CD4-positive, alpha-beta T cell treated with Interferon alpha-2 for 1 hour (primary cell): ENCODE results near the gene ZNF764.
"Not testable (repeated sequence)": the region's sequence is repeated elsewhere in the genome, so short reads cannot be mapped to it uniquely, and the experiment has no call there.

Source experiments
- DNase-seq, 2 donors: peaks; one replicate each; pipeline ENCODE4 v3.0.0-alpha.2; 2020 to 2022

ZNF764 gene

GRCh38 chr16:30543067-30543466 is 15.1 kb downstream of the ZNF764 start:
- DNase-seq, result no peak

GRCh38 chr16:30541502-30542329 is 16.5 kb downstream of the ZNF764 start:
- DNase-seq, result no peak

- not testable (repeated sequence) for DNase-seq
Observed at GRCh38 chr16:30540916-30541464, 17.2 kb downstream of the ZNF764 start.

GRCh38 chr16:30539986-30540526 is 18.1 kb downstream of the ZNF764 start:
- DNase-seq, result not testable (repeated sequence)

GRCh38 chr16:30539000-30539964 is 18.9 kb downstream of the ZNF764 start:
- no peak for DNase-seq

- not testable (repeated sequence) for DNase-seq
Observed at GRCh38 chr16:30536391-30537024, 21.7 kb downstream of the ZNF764 start.

- peak; percentile 62 to 66 for DNase-seq
Observed at GRCh38 chr16:30535777-30536190, 22.4 kb downstream of the ZNF764 start.

- DNase-seq, result peak; percentile 55 to 69
Observed at GRCh38 chr16:30535106-30535776, 22.9 kb downstream of the ZNF764 start.

GRCh38 chr16:30534368-30535105 is 23.6 kb downstream of the ZNF764 start, which contains the start of gene ZNF747:
Gene ZNF747, minus strand, starts transcription at chr16:30534858. Its CDS starts 179 bp downstream, at chr16:30534679.
- peak; percentile 89 to 94 for DNase-seq

GRCh38 chr16:30533748-30534367 is 24.3 kb downstream of the ZNF764 start:
- no peak for DNase-seq

GRCh38 chr16:30533146-30533522 is 25.0 kb downstream of the ZNF764 start:
- no peak for DNase-seq

GRCh38 chr16:30532285-30533145 is 25.7 kb downstream of the ZNF764 start:
- DNase-seq, result no peak

GRCh38 chr16:30530163-30531037 is 27.8 kb downstream of the ZNF764 start:
- peak in 1 of 2 donors; percentile 44 for DNase-seq

- no peak for DNase-seq
Observed at GRCh38 chr16:30528799-30529457, 29.2 kb downstream of the ZNF764 start.

GRCh38 chr16:30527635-30528178 is 30.5 kb downstream of the ZNF764 start:
- peak in 1 of 2 donors; percentile 34 for DNase-seq

- peak; percentile 92 to 94 for DNase-seq
Observed at GRCh38 chr16:30526823-30527634, 31.1 kb downstream of the ZNF764 start.
